ENCODE results near the gene SIM1. TPM values are rescaled to one million over a fixed set of nuclear protein-coding genes. Genes with fewer than 3 reads are reported as not detected.

SIM1 gene
- total RNA-seq, 1 donor from 2014 or later: not detected

DNA sequence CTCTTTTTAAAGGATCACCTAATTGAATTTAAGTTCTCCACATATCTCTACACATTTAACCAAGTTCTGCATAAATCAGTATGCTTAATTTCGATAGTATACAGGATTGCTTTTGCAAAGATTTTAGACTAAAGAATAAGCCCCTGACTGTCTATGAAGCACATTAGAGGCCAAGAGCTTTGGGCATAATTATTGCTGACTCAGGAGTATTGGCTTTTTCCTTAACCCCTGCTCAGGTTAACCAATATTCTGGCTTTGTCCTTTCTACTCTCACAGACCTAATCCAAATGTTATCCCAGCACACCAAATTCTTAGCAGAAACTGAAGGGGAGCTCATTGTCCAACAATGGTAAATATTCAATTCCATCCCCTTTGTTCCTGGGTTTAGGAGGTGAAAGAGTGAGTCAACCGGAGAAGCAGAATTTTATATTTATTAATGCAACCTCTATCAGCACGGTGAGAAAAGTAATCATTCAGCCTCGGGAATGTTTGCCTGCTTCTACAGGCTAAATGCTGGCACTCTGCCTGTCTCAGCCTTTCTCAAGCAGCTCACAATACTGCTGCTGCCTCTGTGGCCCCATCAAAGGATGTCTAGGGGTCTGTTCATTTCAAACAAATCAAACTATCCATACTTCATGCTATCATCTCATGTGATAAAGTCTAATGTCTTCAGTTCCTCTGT, 125.0 kb downstream of the SIM1 start:
- Mint-ChIP-seq H3K27ac (no peak overlapping the region), H3K4me3 (no peak overlapping the region), H3K4me1 (no peaks in the 10 kb centered on the region), H3K36me3 (no peaks in the 10 kb centered on the region), H3K27me3 (ENCODE audit: insufficient read depth, low read depth) (peaks cover 2% of the 10 kb centered on the region), H3K9me3 (no peaks in the 10 kb centered on the region)
- Histone ChIP-seq H3K4me3 (no peak overlapping the region), H3K4me1 (no peaks in the 10 kb centered on the region), H3K36me3 (no peaks in the 10 kb centered on the region), H3K9me3 (ENCODE audit: low read depth) (no peaks in the 10 kb centered on the region), H3F3A (ENCODE audit: low read depth) (no peaks in the 10 kb centered on the region), H3K27ac (no peak overlapping the region), H3K27me3 (no peaks in the 10 kb centered on the region), H3K9ac (no peak overlapping the region), H3K79me2 (ENCODE audit: low read depth) (no peaks in the 10 kb centered on the region), H3K4me2 (no peak overlapping the region), H4K20me1 (ENCODE audit: low read depth) (no peaks in the 10 kb centered on the region), H2AFZ (replicated peaks) (no peak overlapping the region)
- no peak for DNase-seq (ENCODE audit: low spot score)
- TF ChIP-seq EZH2 (IDR thresholded peaks at IDR 0.05) (no peak), EZH2phosphoT487 (IDR thresholded peaks at IDR 0.05) (no peak)
- TF ChIP-seq, protein P1, sequence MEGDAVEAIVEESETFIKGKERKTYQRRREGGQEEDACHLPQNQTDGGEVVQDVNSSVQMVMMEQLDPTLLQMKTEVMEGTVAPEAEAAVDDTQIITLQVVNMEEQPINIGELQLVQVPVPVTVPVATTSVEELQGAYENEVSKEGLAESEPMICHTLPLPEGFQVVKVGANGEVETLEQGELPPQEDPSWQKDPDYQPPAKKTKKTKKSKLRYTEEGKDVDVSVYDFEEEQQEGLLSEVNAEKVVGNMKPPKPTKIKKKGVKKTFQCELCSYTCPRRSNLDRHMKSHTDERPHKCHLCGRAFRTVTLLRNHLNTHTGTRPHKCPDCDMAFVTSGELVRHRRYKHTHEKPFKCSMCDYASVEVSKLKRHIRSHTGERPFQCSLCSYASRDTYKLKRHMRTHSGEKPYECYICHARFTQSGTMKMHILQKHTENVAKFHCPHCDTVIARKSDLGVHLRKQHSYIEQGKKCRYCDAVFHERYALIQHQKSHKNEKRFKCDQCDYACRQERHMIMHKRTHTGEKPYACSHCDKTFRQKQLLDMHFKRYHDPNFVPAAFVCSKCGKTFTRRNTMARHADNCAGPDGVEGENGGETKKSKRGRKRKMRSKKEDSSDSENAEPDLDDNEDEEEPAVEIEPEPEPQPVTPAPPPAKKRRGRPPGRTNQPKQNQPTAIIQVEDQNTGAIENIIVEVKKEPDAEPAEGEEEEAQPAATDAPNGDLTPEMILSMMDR (IDR thresholded peaks at IDR 0.05): no peak

DNA sequence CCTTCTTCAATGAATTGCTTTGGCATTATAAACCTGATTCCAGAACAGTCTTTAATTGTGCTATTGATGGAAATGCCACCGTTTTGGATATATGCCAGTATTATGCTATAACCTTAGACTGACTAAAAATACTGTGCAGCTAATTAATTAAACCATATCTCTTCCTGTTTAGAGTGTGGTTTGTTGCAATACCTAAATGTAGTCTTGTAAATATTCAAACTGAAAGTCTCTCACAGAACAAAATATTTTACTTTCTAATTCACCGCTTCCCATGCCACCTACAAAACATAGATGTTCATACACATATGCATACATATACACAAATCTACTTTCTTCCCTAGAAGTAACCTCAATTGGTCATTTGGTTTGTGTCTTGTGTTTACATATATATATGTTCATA, 126.6 kb downstream of the SIM1 start:
- Histone ChIP-seq H3K4me2 (no peak overlapping the region), H3K9ac (no peak overlapping the region), H3K27me3 (no peaks in the 10 kb centered on the region), H3K4me1 (no peaks in the 10 kb centered on the region), H3K36me3 (no peaks in the 10 kb centered on the region), H4K20me1 (ENCODE audit: low read depth) (no peaks in the 10 kb centered on the region), H3K27ac (no peak overlapping the region), H3K79me2 (ENCODE audit: low read depth) (no peaks in the 10 kb centered on the region), H2AFZ (replicated peaks) (no peak overlapping the region), H3F3A (ENCODE audit: low read depth) (no peaks in the 10 kb centered on the region), H3K4me3 (no peak overlapping the region), H3K9me3 (ENCODE audit: low read depth) (no peaks in the 10 kb centered on the region)
- Mint-ChIP-seq H3K9me3 (no peaks in the 10 kb centered on the region), H3K27ac (no peak overlapping the region), H3K4me3 (no peak overlapping the region), H3K4me1 (no peaks in the 10 kb centered on the region), H3K36me3 (no peaks in the 10 kb centered on the region), H3K27me3 (ENCODE audit: insufficient read depth, low read depth) (peaks cover 2% of the 10 kb centered on the region)
- DNase-seq (ENCODE audit: low spot score): no peak
- no peak for TF ChIP-seq EZH2phosphoT487 (IDR thresholded peaks at IDR 0.05)
- TF ChIP-seq, protein P1 (IDR thresholded peaks at IDR 0.05): no peak
- no peak for TF ChIP-seq EZH2 (IDR thresholded peaks at IDR 0.05)

GRCh38 chr6:100336876-100337275, 127.8 kb downstream of the SIM1 start:
- Mint-ChIP-seq H3K27ac (no peak overlapping the region), H3K4me1 (no peaks in the 10 kb centered on the region), H3K36me3 (no peaks in the 10 kb centered on the region), H3K4me3 (no peak overlapping the region), H3K9me3 (no peaks in the 10 kb centered on the region), H3K27me3 (ENCODE audit: insufficient read depth, low read depth) (peaks cover 2% of the 10 kb centered on the region)
- TF ChIP-seq, protein P1 (IDR thresholded peaks at IDR 0.05): no peak
- no peak for TF ChIP-seq EZH2phosphoT487 (IDR thresholded peaks at IDR 0.05)
- TF ChIP-seq EZH2 (IDR thresholded peaks at IDR 0.05): no peak
- no peak for DNase-seq (ENCODE audit: low spot score)
- Histone ChIP-seq H3K4me2 (no peak overlapping the region), H3K27me3 (no peaks in the 10 kb centered on the region), H4K20me1 (ENCODE audit: low read depth) (no peaks in the 10 kb centered on the region), H3K27ac (no peak overlapping the region), H3K9ac (no peak overlapping the region), H3K79me2 (ENCODE audit: low read depth) (no peaks in the 10 kb centered on the region), H3K9me3 (ENCODE audit: low read depth) (no peaks in the 10 kb centered on the region), H3K4me1 (no peaks in the 10 kb centered on the region), H2AFZ (replicated peaks) (no peak overlapping the region), H3F3A (ENCODE audit: low read depth) (no peaks in the 10 kb centered on the region), H3K36me3 (no peaks in the 10 kb centered on the region), H3K4me3 (no peak overlapping the region)

Data from neural progenitor cell (in vitro differentiated cells).